HG03575 (cell line): Measurements from ENCODE around the gene SH3PXD2B.

Experiments used
- ATAC-seq: cut with Tn5 transposase; IDR thresholded peaks from one replicate; pipeline ENCODE4 v1.9.1; 2021; ENCODE audit not compliant: unreplicated experiment, insufficient number of reproducible peaks, low FRiP score; ENCODE audit errors: extremely low read depth

Gene SH3PXD2B

GRCh38 chr5:172456076-172456722, 1.9 kb upstream of the SH3PXD2B start:
- no peak for ATAC-seq

GRCh38 chr5:172455511-172456061, 1.3 kb upstream of the SH3PXD2B start:
- ATAC-seq = no peak

- ATAC-seq = no peak
Measured at GRCh38 chr5:172455087-172455381, 709 bp upstream of the SH3PXD2B start.

- ATAC-seq = no peak
Measured at GRCh38 chr5:172453986-172454357, 353 bp downstream of the SH3PXD2B start.

GRCh38 chr5:172453206-172453985, 929 bp downstream of the SH3PXD2B start:
- no peak for ATAC-seq

GRCh38 chr5:172452398-172453205, 1.7 kb downstream of the SH3PXD2B start:
- no peak for ATAC-seq

- ATAC-seq = no peak
Measured at GRCh38 chr5:172451771-172452197, 2.5 kb downstream of the SH3PXD2B start.

GRCh38 chr5:172450861-172451695, 3.2 kb downstream of the SH3PXD2B start:
- no peak for ATAC-seq

- no peak for ATAC-seq
Measured at GRCh38 chr5:172450453-172450852, 3.9 kb downstream of the SH3PXD2B start.

GRCh38 chr5:172448999-172449398, 5.3 kb downstream of the SH3PXD2B start:
- no peak for ATAC-seq

GRCh38 chr5:172447646-172448365, 6.5 kb downstream of the SH3PXD2B start:
- ATAC-seq = no peak

GRCh38 chr5:172446336-172447051, 7.8 kb downstream of the SH3PXD2B start:
- no peak for ATAC-seq

GRCh38 chr5:172445866-172446265, 8.5 kb downstream of the SH3PXD2B start:
- ATAC-seq = no peak

- ATAC-seq = no peak
Measured at GRCh38 chr5:172444626-172445365, 9.5 kb downstream of the SH3PXD2B start.

- ATAC-seq = no peak
Measured at GRCh38 chr5:172444110-172444510, 10.2 kb downstream of the SH3PXD2B start.

GRCh38 chr5:172443441-172444109, 10.8 kb downstream of the SH3PXD2B start:
- no peak for ATAC-seq

GRCh38 chr5:172442592-172442991, 11.7 kb downstream of the SH3PXD2B start:
- no peak for ATAC-seq
